T-helper 9 cell (primary cell): ENCODE results near the gene CABYR.

Experiments
- DNase-seq: peaks from one replicate; pipeline ENCODE4 v3.0.0-alpha.2; 2020

CABYR gene

DNA sequence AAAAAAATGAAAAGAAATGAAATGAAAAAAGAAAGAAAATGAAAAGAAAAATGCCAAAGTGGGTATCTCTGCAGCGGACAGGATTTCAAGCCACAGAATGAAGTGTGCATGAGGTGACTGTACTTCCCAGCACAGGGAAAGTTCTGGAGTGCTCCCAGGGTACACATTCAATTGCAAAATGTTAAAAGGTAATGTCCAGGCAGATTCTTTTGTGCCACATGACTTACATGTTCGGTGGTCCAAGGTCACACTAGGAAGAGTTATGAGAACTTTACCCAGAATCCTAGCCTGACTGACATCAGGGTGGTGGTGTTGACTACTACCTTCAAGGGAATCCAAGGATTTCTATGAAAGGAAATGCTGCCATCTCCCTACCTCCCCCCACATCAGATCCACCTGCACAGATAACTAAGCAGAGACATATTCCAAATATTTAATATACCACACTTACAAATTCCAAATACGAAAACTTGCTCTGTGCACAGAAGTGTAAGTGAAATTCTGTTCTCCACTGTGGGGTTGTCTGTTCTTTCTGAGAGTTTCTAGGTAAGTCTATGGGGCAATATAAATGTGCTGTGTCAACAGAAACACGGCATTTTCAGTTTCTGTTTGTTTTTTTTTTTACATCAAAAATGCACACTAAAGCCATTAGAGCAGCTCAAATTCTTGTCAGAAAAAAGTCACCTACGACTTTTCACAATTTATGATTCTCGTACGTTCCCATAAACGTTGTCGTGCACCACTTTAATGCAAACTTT is 56.6 kb downstream of the CABYR start:
- no peak for DNase-seq

- no peak for DNase-seq
Observed at GRCh38 chr18:24196764-24197163, 57.9 kb downstream of the CABYR start.

DNA sequence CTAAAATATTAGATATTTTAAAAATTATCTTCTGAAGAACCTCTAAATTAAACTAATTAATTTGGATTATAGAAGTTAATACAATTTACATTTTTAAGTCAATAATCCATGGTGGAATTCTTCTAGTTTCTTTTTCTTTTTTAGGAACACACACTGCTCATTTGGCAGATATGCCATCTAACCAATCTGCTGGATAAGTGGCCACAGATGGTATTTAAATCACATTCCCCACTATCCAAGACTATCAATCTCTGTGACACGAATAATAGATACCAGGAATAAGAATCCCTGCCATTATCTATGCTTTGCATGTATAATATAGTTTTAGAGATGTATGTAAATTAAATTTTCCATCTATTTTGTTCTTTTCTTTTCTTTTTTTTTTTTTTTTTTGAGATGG is 58.5 kb downstream of the CABYR start:
- no peak for DNase-seq

DNA sequence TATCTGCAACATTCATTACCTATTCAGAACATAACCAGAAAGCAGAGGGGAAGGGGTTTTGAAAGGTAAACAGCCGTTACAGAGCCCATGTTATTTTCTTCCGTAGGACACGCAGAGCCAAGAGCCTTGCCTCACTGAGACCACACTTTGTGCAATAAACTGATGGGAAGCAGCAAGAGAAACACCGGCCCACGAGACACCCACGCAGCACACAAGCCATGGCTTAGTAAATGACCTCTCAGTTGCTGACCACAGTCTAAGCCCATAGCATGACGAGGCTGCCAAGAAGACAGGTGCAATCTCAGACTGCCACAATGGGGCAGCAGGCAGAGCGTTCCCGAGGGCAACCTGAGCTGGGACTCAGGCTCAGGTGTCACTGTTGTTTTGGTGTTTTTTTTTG is 59.6 kb downstream of the CABYR start:
- DNase-seq, result no peak

DNA sequence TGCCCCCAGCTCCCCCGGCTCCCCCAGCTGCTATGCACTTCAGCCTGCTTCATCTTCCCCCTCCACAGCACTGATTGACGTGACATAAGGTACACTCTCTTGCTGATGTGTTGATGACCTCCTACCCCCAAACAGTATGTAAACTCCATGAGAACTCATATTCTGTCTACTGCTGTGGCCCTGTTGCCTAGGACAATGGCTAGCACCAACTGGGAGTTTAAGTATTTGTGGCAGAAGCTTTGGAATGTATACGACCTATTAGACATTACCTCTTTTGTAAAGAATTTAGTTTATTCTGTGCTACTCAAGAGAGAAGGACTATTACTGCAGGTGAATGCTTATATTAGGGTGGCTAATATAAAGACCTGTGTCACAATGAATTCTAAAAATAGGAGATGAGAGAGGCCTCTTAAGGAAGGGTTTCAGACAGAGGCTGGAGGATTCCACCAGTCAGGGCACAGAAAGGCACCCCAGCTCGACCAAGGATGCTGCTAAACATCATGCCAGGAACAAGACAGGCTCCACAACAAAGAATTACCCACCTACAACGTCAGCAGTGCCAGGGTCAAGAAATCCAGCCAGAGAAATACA is 60.6 kb downstream of the CABYR start:
- DNase-seq, result no peak

DNA sequence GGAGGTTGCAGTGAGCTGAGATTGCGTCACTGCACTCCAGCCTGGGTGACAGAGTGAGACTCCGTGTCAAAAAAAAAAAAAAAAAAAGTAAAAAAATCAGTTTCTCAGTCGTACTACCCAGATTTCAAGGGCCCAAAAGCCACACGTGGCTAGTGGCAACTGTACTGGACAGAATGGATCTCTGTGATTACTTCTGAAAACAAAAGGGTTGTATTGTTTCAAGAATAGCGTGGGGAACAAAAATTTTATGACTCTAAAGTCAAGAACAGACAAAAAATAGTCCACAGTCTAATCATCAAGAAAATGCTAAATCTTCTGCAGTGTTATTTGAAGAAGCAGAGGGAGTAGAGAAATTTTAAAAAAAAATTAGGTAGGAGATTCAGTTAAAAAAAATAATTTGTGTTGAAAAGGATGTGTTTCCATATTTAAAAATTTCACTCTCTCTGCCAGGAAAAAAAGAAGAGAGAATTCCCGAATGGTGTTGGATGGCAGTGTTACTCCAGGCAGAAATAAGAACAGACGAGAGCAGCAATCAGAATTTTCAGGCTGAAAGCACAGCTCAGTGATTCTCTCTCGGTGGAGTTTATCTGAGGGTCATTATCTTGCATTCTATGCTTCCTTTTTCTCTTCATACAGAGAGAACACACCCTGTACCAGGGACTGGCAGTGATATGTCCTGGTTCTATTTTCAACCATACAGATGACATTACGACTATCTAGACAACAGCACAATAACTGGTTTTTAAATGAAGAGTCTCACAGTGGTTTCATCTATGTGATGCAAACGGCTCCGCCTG is 61.8 kb downstream of the CABYR start:
- no peak for DNase-seq

DNA sequence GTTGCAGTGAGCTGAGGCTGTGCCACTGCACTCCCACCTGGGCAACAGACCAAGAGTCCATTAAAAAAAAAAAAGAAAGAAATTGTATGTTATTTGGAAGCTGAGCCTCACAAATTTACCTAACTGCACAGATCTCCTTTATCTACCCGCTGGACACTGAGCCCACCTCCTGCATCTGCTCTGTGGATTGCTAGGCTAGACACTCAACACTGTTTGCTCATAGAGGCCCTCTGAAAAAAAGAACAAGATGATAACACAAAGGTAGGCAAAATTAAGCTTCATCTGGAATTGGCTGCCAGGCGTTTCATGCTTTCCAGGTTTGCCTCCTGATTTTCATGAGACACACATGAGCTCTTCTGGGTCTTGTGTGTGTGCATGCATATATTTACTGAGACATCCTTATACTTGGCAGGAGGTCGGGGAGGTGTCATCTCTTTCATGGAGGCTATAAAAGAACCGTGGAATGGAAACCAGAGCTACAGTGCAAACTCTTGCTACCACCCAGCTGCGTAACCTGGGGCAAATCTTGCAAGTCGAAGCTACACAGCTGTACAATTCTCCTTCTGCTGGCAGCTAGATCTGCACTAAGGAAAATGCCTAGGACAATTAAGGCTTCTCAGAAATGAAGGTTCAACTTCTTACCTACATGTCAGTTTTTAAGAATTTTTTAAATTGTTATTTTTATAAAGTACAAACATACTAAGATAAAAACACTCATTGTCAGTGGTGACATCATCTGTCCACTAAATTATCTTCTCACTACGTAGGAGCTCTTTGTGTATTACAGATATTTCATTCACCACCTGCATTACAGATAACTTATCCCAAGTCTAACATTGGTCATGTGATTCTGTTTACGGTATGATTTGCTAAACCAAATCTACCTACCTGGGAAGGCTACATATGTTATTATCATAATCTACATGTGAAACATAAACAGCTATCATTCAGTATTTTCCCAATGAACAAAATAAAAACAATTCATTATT is 63.1 kb downstream of the CABYR start:
- DNase-seq, result no peak

GRCh38 chr18:24204904-24205303 is 66.0 kb downstream of the CABYR start:
- no peak for DNase-seq

GRCh38 chr18:24208270-24209035 is 69.6 kb downstream of the CABYR start:
- DNase-seq, result no peak

DNA sequence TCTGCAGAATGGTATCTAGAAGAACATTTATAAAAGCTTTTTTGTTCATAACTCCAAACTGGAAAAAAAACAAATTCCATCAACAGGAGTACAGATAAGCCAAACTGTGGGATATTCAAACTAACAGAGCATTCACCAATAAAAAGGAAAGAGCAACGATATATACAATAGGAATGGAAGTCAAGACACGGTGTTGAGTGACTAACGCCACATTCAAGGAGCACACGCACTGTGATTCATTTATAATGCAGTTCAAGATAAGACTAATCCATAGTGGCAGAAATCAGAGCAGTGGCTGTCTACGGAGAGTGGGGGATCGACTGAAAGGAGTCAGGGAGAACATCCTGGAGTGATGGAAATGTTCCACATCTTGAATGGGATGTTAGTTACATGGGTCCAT is 70.7 kb downstream of the CABYR start:
- DNase-seq, result no peak
